Measurements from ENCODE around the gene GPR25.
A peak's percentile ranks its signal among the peaks of the same experiment; 100 is the strongest.

Gene GPR25

DNA sequence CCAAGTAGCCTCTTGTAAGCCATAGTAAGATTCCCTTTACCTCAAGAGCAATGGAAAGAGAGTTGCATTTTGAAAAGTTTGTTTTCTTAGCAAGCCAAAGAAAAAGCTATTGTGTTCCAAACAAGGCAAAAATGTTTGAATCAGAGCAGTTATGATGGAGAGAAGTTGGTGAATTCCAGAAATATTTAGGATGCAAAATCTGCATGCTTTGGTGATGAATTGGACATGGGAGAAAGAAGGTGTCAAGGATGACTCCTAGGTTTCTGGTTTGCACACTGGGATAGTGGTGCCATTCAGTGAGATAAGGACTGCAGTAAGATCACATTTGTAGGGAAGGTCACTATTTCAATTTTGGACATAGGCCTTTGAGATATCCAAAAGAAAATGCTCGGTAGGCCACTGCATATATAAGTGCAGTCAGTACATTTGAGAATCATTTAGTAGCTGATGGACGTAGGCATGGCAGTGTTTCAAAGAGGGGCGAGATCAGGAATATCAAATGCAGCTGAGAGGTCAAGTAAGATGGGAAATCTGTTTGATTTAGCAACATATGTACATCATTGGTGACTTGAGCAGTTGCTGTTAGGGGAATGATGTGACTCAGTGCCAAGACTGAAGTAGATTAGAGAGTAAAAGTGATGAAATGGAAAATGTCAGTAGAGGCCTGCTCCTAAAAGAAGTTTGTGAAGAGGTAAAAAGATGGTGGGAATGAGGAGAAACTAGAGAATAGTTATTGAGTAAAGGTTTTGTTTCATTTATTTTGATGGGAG is 33.9 kb upstream of the GPR25 start:
- H3K4me3 ChIP-seq (ENCODE audit: low read depth, low read length), result no peak overlapping the region
- DNase-seq (ENCODE audit: low read depth), result no peak
- TF ChIP-seq POLR2A (IDR thresholded peaks at IDR 0.05; ENCODE audit: extremely low read depth, insufficient read length), result no peak
- TF ChIP-seq, protein P1, sequence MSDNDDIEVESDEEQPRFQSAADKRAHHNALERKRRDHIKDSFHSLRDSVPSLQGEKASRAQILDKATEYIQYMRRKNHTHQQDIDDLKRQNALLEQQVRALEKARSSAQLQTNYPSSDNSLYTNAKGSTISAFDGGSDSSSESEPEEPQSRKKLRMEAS (IDR thresholded peaks at IDR 0.05; ENCODE audit: low read depth, low read length), result no peak
- TF ChIP-seq MYC (IDR thresholded peaks at IDR 0.05; ENCODE audit: low read depth, low read length), result no peak
- TF ChIP-seq, protein P2, sequence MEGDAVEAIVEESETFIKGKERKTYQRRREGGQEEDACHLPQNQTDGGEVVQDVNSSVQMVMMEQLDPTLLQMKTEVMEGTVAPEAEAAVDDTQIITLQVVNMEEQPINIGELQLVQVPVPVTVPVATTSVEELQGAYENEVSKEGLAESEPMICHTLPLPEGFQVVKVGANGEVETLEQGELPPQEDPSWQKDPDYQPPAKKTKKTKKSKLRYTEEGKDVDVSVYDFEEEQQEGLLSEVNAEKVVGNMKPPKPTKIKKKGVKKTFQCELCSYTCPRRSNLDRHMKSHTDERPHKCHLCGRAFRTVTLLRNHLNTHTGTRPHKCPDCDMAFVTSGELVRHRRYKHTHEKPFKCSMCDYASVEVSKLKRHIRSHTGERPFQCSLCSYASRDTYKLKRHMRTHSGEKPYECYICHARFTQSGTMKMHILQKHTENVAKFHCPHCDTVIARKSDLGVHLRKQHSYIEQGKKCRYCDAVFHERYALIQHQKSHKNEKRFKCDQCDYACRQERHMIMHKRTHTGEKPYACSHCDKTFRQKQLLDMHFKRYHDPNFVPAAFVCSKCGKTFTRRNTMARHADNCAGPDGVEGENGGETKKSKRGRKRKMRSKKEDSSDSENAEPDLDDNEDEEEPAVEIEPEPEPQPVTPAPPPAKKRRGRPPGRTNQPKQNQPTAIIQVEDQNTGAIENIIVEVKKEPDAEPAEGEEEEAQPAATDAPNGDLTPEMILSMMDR (IDR thresholded peaks at IDR 0.05; ENCODE audit: low read depth, low read length), result no peak

DNA sequence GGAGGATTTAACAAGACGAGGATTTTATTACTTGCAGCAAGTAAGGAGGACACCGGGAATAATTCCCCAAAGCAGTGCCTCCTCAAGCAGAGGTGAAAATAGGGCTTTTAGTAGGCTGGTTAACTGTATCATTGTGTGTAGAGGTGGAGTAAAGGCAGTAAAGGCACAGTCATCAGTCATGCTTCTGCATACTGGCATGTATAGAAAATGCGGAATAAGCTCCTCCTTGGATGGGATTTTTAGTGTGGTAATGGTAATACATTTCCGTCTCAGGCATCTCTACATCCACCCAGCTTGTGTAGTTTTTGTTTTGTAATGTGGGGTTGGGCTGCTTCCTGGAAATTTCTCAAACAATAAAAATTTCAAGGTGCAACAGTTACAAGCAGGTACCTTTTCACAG is 27.4 kb upstream of the GPR25 start:
- no peak for DNase-seq (ENCODE audit: low read depth)
- no peak overlapping the region for H3K4me3 ChIP-seq (ENCODE audit: low read depth, low read length)
- no peak for TF ChIP-seq MYC (IDR thresholded peaks at IDR 0.05; ENCODE audit: low read depth, low read length)
- TF ChIP-seq, protein P2 (IDR thresholded peaks at IDR 0.05; ENCODE audit: low read depth, low read length), result no peak
- TF ChIP-seq, protein P1 (IDR thresholded peaks at IDR 0.05; ENCODE audit: low read depth, low read length), result no peak
- no peak for TF ChIP-seq POLR2A (IDR thresholded peaks at IDR 0.05; ENCODE audit: extremely low read depth, insufficient read length)

DNA sequence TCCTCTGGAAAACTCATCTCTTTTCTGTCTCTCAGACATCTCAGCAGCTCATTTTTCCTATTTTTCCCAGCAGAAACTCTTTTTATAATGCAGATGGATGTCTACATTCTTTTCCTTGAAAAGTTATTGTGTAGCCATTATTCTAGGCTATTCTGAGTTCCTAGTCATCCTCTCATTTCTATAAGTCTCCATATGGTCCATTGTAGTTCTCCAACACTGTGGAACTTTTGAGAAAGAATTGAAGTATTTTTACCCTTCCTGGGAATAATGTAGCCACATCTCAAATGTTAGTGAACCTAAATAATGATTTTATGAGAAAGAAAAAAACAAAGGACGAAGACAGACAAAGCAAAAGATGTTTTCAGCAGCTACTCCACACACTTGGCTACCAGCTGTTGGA is 26.4 kb upstream of the GPR25 start:
- no peak for DNase-seq (ENCODE audit: low read depth)
- no peak for TF ChIP-seq MYC (IDR thresholded peaks at IDR 0.05; ENCODE audit: low read depth, low read length)
- no peak overlapping the region for H3K4me3 ChIP-seq (ENCODE audit: low read depth, low read length)

DNA sequence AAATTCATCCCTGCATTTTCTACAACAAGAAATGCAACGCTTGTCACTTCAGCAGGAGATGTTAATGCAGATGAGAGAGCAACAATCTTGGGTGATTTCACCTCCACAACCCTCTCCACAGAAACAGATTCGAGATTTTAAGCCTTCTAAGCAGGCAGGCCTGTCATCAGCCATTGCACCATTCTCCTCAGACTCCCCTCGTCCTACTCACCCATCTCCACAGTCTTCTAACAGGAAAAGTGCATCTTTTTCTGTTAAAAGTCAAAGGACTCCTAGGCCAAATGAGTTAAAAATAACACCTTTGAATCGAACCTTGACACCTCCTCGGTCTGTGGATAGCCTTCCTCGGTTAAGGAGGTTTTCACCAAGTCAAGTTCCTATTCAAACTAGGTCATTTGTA is 23.4 kb upstream of the GPR25 start:
- no peak for DNase-seq (ENCODE audit: low read depth)
- TF ChIP-seq POLR2A (IDR thresholded peaks at IDR 0.05; ENCODE audit: extremely low read depth, insufficient read length), result no peak
- H3K4me3 ChIP-seq (ENCODE audit: low read depth, low read length), result no peak overlapping the region

DNA sequence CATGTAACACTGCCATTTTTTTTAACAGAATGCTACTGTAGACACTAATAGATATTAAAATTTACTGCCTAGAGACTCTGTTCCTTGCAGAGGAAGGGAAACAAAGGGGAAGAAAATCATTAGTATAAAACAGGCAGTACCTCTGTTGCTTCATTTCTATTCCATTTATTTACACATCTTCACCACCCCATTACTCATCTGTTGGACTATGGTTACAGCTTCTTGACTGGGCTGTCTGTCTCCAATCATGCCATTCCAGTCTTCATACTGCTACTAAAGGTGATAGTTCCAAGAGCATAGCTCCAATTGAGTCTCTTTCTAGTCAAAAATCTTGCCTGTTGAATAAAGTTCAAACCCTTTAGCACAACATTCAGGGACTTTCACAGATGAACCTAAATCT is 22.2 kb upstream of the GPR25 start:
- no peak for DNase-seq (ENCODE audit: low read depth)
- H3K4me3 ChIP-seq (ENCODE audit: low read depth, low read length), result no peak overlapping the region
- no peak for TF ChIP-seq MYC (IDR thresholded peaks at IDR 0.05; ENCODE audit: low read depth, low read length)
- TF ChIP-seq, protein P1 (IDR thresholded peaks at IDR 0.05; ENCODE audit: low read depth, low read length), result no peak

DNA sequence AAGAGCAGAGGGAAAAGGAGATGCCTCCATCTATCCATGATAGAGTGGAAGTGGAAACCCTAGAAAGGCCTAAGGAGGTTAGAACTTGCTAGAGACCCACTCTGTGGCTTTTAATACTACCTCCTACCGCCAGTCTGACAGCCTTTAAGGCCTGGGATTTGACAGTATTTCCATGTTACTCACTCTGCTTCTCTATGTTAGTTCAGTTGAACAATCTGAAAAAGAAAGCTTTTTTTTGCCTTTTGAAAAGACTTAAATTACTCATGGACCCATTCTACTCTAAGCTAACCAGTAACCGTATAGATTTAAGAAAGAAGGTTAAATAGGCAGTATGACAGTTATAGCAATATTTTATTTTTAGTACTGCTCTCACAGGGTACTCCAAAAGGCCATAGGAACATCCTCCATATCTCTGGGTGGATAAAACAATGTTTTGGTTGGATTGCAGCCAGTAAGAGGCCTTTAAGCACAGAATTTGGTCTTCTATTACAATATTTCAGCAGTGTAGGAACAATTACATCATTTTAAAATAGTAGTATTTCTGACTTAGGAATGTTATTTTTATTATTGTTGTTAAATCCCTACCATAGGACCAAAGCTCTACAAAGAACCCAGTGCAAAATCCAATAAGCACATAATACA is 15.9 kb upstream of the GPR25 start:
- DNase-seq (ENCODE audit: low read depth), result no peak
- no peak overlapping the region for H3K4me3 ChIP-seq (ENCODE audit: low read depth, low read length)
- TF ChIP-seq POLR2A (IDR thresholded peaks at IDR 0.05; ENCODE audit: extremely low read depth, insufficient read length) (no peak), MYC (IDR thresholded peaks at IDR 0.05; ENCODE audit: low read depth, low read length) (no peak)
- TF ChIP-seq, protein P2 (IDR thresholded peaks at IDR 0.05; ENCODE audit: low read depth, low read length), result no peak
- TF ChIP-seq, protein P1 (IDR thresholded peaks at IDR 0.05; ENCODE audit: low read depth, low read length), result no peak

DNA sequence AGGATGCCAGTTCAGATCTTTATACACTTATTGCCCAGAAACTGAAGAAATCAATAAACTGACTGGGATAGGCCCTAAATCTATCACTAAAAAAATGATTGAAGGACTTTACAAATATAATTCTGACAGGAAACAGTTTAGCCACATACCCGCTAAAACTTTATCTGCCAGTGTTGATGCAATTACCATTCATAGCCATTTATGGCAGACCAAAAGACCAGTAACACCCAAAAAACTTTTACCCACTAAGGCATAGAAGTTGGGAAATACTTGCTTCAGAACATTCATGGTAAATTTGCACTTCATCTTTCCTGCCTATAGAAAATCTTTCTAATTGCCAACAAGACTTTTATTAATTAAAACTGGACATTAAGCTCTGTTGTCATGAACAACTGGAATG is 15.0 kb upstream of the GPR25 start:
- peak; percentile 80 for DNase-seq (ENCODE audit: low read depth)
- H3K4me3 ChIP-seq (ENCODE audit: low read depth, low read length), result no peak overlapping the region
- TF ChIP-seq, protein P1 (IDR thresholded peaks at IDR 0.05; ENCODE audit: low read depth, low read length), result no peak
- TF ChIP-seq, protein P2 (IDR thresholded peaks at IDR 0.05; ENCODE audit: low read depth, low read length), result no peak
- TF ChIP-seq POLR2A (IDR thresholded peaks at IDR 0.05; ENCODE audit: extremely low read depth, insufficient read length), result no peak
- TF ChIP-seq MYC (IDR thresholded peaks at IDR 0.05; ENCODE audit: low read depth, low read length), result no peak; the same call in 1 of the 2 replicates

All from NB4 (cell line).